HG02610 (cell line): Measurements from ENCODE around the gene KCTD5.
"Not testable (repeated sequence)": the region's sequence is repeated elsewhere in the genome, so short reads cannot be mapped to it uniquely, and the experiment has no call there.

Source experiments
- ATAC-seq: cut with Tn5 transposase; IDR thresholded peaks from one replicate; pipeline ENCODE4 v1.9.1; 2021; ENCODE audit warnings: mild to moderate bottlenecking, moderate library complexity; ENCODE audit not compliant: unreplicated experiment

Gene KCTD5

GRCh38 chr16:2671741-2672140 lies 10.6 kb upstream of the KCTD5 start:
- ATAC-seq, result no peak

DNA sequence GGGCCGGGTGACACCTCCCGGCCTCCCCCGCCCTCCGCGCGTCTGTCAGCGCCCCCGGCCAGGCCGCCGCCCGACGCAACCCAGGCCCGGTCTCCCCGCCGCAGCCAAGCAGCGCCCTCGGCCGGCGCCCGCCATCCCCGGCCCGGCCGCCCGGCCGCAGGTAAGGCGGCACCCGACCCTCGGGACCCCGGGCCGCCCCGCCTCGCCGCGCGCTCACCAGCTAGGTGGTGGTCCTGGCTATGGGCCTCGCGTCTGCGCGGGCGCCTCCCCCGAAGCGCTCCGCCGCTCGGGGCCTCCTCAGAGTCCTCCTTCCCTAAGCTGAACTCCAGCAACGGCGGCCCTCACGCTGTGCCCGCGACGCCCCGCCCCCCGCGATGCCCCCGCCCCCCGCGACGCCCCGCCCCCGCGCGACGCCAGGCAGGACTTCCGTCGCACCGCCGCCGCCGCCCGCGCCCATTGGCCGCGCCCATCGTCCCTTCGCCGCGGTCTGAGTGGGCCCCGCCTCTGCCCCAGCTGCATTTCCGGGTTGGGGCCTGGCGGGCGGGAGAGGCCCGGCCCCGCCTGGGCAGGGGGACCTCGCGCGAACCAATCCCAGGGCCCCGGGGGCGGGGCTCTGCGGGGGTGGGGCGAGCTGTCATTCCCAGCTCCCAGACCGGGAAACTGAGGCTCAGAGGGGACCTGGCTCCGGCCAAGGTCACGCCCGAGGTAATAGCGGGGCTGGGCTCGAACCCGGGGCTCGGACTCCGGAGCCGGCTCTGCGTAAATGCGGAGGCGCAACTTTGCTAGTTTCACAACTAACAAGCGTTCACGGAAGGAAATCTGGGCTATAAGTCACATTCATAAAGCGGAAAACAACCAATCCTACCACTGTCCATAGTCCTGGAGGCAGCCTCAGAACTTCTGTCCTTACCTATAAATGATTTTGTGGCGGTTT lies 9.0 kb upstream of the KCTD5 start:
- peak; percentile 89 for ATAC-seq

DNA sequence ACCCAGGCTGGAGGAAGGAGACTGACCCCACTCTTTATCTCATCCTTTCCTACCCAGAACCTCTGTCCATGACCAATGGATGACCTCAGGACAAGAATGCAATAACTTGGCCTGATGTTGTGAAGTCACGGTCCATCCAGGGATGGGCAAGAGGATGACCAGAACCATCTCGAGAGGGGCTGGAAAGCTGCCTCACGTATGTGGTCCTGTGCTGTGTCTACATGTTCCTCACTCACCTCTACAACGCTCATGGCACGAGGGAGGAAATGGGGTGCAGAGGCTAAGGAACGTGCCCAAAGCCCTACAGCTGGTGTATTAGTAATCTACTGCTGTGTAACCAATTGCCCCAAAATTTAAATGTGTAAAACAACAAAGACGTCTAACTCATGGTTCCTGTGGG lies 7.3 kb upstream of the KCTD5 start:
- no peak for ATAC-seq

GRCh38 chr16:2675714-2676113 lies 6.6 kb upstream of the KCTD5 start:
- no peak for ATAC-seq

- not testable (repeated sequence) for ATAC-seq
These were observed 5.4 kb upstream of the KCTD5 start for GRCh38 chr16:2676937-2677336.

DNA sequence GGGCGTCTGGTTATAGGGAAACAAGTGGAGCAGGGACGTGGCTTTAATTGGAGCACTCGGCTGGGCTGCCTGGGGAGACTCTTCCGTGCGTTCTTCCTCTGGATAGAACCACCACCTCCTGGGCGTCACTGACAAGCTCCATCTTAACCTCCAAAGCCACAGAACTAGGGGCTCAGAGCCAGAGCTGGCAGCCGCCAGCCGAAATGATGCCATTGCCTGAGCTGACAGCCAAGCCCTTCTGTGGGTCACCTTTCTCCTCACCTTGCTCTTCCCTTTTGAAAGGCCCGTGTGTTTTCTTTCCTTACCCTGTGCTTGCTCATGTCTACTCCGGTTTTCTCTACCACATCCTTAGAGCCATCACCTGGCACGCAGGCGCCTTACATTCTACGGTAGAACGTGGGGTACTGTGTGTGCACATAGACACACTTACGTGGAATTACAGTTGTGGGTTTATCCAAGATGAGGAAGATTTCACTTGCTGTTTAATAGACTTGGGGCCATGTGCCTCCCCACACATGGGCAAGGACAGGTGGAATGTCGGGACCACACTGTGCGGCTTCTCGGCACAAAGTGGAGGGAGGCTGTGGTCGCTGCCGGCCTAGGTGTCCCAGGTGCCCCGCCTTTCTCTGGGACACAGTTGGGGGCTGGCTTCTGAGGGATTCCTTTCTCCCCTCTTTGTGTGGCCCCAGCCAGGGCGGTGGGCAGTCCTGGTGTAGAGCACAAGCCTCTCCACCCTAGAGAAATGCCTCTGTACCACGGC lies 3.9 kb upstream of the KCTD5 start:
- ATAC-seq, result not testable (repeated sequence)

DNA sequence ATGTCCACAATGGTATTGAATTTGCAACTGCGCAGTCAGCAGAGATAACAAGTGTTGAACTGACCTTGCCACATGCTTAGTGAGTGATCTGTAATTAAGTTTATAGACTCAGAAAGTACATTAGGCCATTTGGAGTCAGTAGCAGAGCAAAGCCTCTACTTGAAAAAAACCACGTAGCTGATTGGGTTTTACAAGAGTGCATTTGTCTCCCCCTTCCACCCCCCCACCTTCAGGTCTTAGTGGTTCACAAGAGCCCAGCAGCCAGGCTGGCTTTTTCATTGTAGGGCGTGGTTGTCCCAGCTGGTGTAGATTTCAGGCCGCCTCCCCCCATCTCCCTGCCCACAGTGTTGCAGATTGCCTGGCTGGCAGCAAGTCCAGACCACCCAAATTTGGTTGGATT lies 2.4 kb upstream of the KCTD5 start:
- ATAC-seq, result not testable (repeated sequence)

DNA sequence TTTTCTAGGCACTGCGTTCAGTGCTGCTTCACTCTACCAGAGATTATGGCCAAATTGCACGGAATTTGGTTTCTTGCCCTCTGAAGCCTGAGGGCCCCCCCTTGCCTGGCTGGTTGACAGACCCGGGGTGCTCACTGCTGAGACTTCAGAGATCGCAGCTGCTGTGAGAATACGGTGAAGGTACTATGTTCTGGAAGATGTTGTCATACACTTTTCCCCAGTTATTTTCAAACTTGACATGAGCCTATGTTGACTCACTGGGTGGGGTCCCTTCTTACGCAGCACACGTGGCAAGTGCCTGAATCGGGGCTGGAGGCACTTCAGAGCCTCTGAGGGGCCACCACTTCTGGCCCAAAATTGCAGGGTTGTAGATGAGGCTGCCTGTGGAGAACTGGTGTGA lies 2.0 kb upstream of the KCTD5 start:
- ATAC-seq, result not testable (repeated sequence)

- not testable (repeated sequence) for ATAC-seq
These were observed 718 bp downstream of the KCTD5 start for GRCh38 chr16:2683041-2683440.

DNA sequence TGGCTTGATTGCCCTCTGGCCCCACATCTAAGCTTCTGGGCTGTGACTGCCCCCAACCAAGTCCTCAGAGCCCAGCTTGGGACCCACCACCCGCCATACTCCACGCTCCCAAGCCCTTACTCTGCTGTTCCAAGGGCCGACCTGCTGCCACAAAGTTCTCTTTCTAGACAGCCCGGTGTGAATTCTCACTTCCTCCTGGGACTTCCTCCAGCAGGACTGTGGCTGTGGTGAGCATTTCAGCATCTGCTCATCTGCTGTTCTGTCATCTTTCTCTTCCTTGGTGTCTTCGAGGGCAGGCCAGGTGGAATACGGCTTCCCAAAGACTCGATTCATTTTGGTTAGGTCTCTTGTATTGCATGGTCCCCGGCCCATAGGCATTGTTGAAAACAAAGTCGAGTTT lies 3.8 kb downstream of the KCTD5 start:
- peak; percentile 38 for ATAC-seq

GRCh38 chr16:2686912-2687507 lies 4.7 kb downstream of the KCTD5 start:
- peak; percentile 36 for ATAC-seq

- no peak for ATAC-seq
These were observed 5.4 kb downstream of the KCTD5 start for GRCh38 chr16:2687531-2688308.

GRCh38 chr16:2689422-2689821 lies 7.1 kb downstream of the KCTD5 start:
- ATAC-seq, result not testable (repeated sequence)

- no peak for ATAC-seq
These were observed 7.9 kb downstream of the KCTD5 start for GRCh38 chr16:2689968-2690801.

GRCh38 chr16:2690852-2691251 lies 8.5 kb downstream of the KCTD5 start:
- no peak for ATAC-seq

- no peak for ATAC-seq
These were observed 9.3 kb downstream of the KCTD5 start for GRCh38 chr16:2691491-2692248.

- ATAC-seq, result no peak
These were observed 10.1 kb downstream of the KCTD5 start for GRCh38 chr16:2692251-2692947.

GRCh38 chr16:2692948-2693651 lies 10.8 kb downstream of the KCTD5 start:
- ATAC-seq, result no peak
